Inflammatory macrophage treated with lipopolysaccharide for 1 hour (primary cell): ENCODE data around the gene NUMA1.

Experiments used
- DNase-seq, 2 donors: peaks; one replicate each; pipeline ENCODE4 v3.0.0-alpha.2; 2020 to 2022

NUMA1 gene, protein sequence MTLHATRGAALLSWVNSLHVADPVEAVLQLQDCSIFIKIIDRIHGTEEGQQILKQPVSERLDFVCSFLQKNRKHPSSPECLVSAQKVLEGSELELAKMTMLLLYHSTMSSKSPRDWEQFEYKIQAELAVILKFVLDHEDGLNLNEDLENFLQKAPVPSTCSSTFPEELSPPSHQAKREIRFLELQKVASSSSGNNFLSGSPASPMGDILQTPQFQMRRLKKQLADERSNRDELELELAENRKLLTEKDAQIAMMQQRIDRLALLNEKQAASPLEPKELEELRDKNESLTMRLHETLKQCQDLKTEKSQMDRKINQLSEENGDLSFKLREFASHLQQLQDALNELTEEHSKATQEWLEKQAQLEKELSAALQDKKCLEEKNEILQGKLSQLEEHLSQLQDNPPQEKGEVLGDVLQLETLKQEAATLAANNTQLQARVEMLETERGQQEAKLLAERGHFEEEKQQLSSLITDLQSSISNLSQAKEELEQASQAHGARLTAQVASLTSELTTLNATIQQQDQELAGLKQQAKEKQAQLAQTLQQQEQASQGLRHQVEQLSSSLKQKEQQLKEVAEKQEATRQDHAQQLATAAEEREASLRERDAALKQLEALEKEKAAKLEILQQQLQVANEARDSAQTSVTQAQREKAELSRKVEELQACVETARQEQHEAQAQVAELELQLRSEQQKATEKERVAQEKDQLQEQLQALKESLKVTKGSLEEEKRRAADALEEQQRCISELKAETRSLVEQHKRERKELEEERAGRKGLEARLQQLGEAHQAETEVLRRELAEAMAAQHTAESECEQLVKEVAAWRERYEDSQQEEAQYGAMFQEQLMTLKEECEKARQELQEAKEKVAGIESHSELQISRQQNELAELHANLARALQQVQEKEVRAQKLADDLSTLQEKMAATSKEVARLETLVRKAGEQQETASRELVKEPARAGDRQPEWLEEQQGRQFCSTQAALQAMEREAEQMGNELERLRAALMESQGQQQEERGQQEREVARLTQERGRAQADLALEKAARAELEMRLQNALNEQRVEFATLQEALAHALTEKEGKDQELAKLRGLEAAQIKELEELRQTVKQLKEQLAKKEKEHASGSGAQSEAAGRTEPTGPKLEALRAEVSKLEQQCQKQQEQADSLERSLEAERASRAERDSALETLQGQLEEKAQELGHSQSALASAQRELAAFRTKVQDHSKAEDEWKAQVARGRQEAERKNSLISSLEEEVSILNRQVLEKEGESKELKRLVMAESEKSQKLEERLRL (N-terminal part only)

GRCh38 chr11:72080326-72081183 is at the start of gene NUMA1, which contains the start of gene LRRC51:
NUMA1 (minus strand) TSS chr11:72080542; CDS start chr11:72035943, 44,599 bp downstream.
LRRC51 (plus strand) TSS chr11:72080850; CDS start chr11:72089084, 8,234 bp downstream.
- DNase-seq: peak; percentile 100

DNA sequence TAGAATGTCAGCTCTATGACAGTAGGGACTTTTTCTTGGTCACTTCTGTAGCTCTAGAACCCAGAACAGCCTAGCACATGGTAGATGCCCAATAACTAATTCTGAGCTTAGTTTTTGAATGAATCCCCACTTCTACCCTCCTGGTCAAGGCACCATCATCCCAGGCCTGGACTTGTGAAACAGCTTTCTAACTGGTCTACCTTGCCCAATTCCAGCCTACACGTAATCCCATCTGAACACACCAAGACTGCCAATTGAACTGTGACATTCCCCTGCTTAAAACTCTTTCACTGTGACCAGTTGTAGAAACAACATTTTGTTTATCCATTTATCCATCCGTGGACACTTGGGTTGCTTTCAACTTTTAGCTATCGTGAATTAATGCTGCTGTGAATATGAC is 49.0 kb upstream of the NUMA1 start:
- DNase-seq: no peak

GRCh38 chr11:72127923-72128322 is 47.6 kb upstream of the NUMA1 start:
- no peak for DNase-seq

DNA sequence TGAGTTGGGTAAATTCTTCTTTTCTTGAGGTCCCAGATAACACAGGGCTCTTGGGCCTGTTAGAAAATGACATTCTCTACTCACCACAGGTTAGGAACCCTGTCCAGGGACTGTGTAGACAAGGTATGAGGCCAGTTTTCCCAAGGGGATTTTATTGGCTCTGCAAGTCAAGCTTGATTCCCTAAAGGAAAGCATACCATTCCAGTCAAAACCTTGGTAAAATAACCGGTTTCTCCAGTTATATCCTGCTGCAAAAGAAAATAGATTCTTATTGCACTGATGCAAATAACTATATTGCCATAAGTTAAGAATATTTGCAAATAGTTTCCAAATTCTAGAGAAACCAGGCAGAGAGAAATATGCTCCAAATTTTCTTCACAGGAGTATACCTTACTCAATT is 45.6 kb upstream of the NUMA1 start:
- no peak for DNase-seq

- no peak for DNase-seq
Measured at GRCh38 chr11:72124046-72124445, 43.7 kb upstream of the NUMA1 start.

DNA sequence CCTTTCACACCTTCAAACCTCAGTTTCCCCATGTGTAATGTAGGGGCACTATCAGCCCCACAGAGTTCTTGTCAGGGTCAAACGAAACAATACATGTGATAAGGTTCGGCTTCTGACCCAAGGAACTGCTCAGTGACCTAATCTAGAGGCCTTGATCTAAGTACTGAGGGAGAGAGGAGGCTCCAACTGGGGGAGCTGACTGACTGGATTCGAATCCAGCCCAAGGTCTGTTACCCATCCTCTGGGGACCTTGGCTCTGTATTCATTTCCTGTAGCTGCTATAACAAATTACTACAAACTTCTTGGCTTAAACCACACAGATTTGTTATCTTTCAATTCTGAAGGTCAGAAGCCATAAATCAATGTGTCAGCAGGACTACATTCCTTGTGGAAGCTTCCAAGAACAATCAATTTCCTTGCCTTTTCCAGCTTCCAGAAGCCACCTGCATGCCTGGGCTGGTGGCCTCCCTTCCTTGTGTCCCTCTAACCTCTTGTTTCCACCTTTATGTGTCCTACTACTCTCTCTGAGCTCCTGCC is 42.8 kb upstream of the NUMA1 start:
- DNase-seq: no peak

- DNase-seq: no peak
Measured at GRCh38 chr11:72122607-72123006, 42.3 kb upstream of the NUMA1 start.

DNA sequence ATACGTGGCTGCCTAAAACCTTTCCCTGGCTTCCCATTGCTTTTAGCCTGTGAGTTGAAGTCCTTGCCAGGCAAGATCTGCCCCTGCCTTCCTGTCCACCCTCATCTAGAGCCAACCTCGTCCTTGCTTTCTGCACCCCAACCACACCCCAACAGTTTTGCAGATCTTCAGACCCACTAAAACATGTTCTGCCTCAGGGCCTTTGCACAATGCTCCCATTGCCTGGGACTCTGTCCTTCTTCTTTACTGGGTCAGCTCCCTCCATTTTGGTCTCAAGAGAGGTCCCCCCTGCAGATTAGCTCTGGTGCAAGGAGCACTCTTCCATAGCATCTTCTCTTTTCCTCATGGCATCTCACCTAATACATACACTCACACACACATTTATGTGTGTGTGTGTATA is 40.6 kb upstream of the NUMA1 start:
- DNase-seq: no peak

DNA sequence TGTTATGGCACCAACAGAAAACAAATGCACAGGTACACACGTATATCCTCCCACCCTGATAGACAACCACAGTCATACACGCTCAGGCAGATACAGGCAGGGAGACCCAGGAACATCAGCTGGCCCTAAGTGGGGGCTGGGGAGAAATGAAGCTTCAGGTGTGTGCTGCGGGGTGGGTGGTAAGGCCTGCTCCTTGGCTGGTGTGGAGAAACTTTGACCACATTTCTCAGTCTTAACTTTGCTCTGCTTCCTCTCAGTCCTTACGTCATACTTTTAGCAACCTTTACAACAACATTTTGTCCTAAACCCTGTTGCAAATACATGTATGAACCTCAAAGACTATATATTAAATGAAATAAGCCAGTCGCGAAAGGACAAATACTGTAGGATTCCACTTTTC is 38.9 kb upstream of the NUMA1 start:
- DNase-seq: no peak

DNA sequence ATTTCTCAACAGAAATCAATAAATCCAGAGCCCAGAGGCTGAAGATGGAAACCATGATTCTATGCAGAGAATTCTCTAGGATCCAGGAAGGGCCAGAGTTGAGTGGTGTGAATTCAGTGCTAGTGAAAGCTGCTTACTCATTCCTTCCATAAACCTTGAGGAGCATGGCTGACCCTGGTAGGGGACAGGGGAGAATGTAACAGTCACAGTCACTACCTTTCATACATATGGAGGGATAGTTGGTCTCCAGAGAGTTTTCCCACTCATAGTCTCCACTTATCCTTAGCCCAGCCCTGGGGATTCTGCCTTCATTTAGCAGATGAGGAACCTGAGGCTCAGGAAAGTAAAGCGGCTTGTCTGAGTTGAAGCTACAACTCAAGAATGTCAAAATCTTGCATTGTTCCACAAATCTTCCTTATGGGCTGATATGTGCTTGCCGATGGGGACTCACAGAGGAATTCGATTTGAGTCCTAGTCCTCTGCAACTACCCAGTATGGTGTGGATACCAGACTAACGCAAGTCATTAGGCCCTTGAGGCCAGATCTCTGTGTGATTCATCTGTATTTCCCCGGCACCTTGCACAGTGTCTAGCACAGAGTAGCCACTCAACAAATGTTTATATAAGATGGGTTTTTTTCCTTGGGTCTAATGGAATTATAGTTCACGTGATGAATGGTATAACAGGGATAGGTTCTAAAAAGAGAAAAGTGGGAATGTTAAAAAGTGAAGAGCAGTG is 35.8 kb upstream of the NUMA1 start:
- no peak for DNase-seq

GRCh38 chr11:72114570-72114969 is 34.2 kb upstream of the NUMA1 start:
- no peak for DNase-seq

- DNase-seq: no peak
Measured at GRCh38 chr11:72112978-72113808, 32.9 kb upstream of the NUMA1 start.

- peak; percentile 100 for DNase-seq
Measured at GRCh38 chr11:72112143-72112977, 32.0 kb upstream of the NUMA1 start, which contains the start of gene ANAPC15. ANAPC15 (minus strand) TSS chr11:72112695; CDS start chr11:72111276, 1,419 bp downstream.

GRCh38 chr11:72111300-72112142 is 31.2 kb upstream of the NUMA1 start:
- no peak for DNase-seq

GRCh38 chr11:72105888-72106287 is 25.5 kb upstream of the NUMA1 start, which contains the start of gene TOMT:
TOMT (plus strand) TSS chr11:72105924; CDS start chr11:72105952, 28 bp downstream.
- no peak for DNase-seq

DNA sequence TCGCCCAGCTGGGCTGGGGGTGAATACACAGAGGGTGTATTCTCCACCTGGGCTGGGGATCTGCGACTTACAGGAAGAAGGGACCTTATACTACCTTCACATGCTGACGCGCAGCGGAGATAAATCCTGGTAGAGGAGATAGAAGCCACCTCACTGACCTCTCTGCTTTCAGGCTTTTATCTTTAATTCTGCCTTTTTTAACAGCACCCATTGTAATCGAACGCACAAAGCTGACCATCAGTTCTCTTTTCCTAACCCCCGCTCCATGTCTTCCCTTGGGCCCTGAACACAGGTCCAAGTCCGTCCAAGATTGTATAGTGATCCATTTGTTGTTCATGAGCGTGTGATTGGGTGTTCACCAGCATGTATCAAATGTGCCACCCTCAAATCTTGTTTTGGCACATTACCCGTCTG is 23.4 kb upstream of the NUMA1 start:
- DNase-seq: no peak

GRCh38 chr11:72102946-72103753 is 22.8 kb upstream of the NUMA1 start, which contains the start of gene LAMTOR1:
LAMTOR1 (minus strand) TSS chr11:72103297; CDS start chr11:72103224, 73 bp downstream.
- DNase-seq: peak; percentile 98 to 99
